Measurements from ENCODE around the gene USP24. TPM values are rescaled to one million over a fixed set of nuclear protein-coding genes. Genes with fewer than 3 reads are reported as not detected.
"Not testable (repeated sequence)": the region's sequence is repeated elsewhere in the genome, so short reads cannot be mapped to it uniquely, and the experiment has no call there.

Gene USP24
- total RNA-seq, 1 donor from 2014 or later: 35.8 TPM

- peaks cover 29% of the 10 kb centered on the region for H3K4me1 ChIP-seq
- DNase-seq (ENCODE audit: extremely low spot score in 2 of 2): no peak
- TF ChIP-seq POLR2AphosphoS5 (IDR thresholded peaks at IDR 0.05; ENCODE audit: insufficient read depth in 1 of 2, low read depth in 1 of 2): no peak
- TF ChIP-seq POLR2A (IDR thresholded peaks at IDR 0.05): no peak
These were observed 19.5 kb downstream of the USP24 start for GRCh38 chr1:55195521-55196233.

GRCh38 chr1:55194851-55195250 lies 20.3 kb downstream of the USP24 start:
- intact Hi-C loops (cut with DNase I): no loop called here
- H3K36me3 ChIP-seq: no peaks in the 10 kb centered on the region
- H3K4me3 ChIP-seq: no peak overlapping the region
- DNase-seq (ENCODE audit: extremely low spot score in 2 of 2): no peak
- no peaks in the 10 kb centered on the region for H3K27me3 ChIP-seq
- no peaks in the 10 kb centered on the region for H3K9me3 ChIP-seq
- H3K4me1 ChIP-seq: peaks cover 29% of the 10 kb centered on the region
- no peak overlapping the region for H3K27ac ChIP-seq
- TF ChIP-seq POLR2A (IDR thresholded peaks at IDR 0.05) (no peak), POLR2AphosphoS5 (IDR thresholded peaks at IDR 0.05; ENCODE audit: insufficient read depth in 1 of 2, low read depth in 1 of 2) (no peak), CTCF (IDR thresholded peaks at IDR 0.05) (no peak)

More at GRCh38 chr1:55195521-55196233, 19.5 kb downstream of the USP24 start:
- Histone ChIP-seq H3K27ac (no peak overlapping the region), H3K27me3 (no peaks in the 10 kb centered on the region), H3K36me3 (no peaks in the 10 kb centered on the region), H3K9me3 (no peaks in the 10 kb centered on the region), H3K4me3 (no peak overlapping the region)
- intact Hi-C loops (cut with DNase I): no loop called here

DNA sequence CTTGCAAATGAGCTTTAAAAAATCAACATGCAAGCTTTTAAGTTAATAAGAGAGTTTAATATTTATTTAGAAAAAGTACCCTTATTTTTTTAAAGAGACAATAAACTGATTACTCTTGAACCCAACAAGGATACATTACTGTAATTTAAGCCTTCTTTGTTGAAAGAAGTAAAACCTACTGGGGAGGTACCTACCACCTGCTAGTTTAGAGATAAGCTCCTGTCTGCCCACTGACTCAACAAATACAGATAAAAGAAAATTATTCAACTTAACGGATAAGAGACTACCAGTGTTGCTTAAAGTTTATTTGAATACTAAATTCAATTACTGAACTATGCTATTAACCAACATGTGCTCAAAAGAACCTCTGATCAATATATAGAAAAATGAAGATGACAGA lies 23.1 kb downstream of the USP24 start:
- intact Hi-C loops (cut with DNase I): no loop called here

GRCh38 chr1:55191219-55191952 lies 23.8 kb downstream of the USP24 start:
- H3K27me3 ChIP-seq; DNase-seq (ENCODE audit: extremely low spot score in 2 of 2); H3K9me3 ChIP-seq; intact Hi-C loops (cut with DNase I); H3K36me3 ChIP-seq; H3K27ac ChIP-seq; H3K4me3 ChIP-seq: not testable (repeated sequence)
- H3K4me1 ChIP-seq: peaks cover 21% of the 10 kb centered on the region

More for the DNA sequence above, 23.1 kb downstream of the USP24 start:
- no peaks in the 10 kb centered on the region for H3K36me3 ChIP-seq
- DNase-seq (ENCODE audit: extremely low spot score in 2 of 2): no peak
- no peak for TF ChIP-seq CTCF (IDR thresholded peaks at IDR 0.05)
- no peak for TF ChIP-seq POLR2A (IDR thresholded peaks at IDR 0.05)
- H3K27ac ChIP-seq: no peak overlapping the region
- peaks cover 28% of the 10 kb centered on the region for H3K4me1 ChIP-seq
- no peak overlapping the region for H3K4me3 ChIP-seq
- H3K9me3 ChIP-seq: no peaks in the 10 kb centered on the region
- no peaks in the 10 kb centered on the region for H3K27me3 ChIP-seq

DNA sequence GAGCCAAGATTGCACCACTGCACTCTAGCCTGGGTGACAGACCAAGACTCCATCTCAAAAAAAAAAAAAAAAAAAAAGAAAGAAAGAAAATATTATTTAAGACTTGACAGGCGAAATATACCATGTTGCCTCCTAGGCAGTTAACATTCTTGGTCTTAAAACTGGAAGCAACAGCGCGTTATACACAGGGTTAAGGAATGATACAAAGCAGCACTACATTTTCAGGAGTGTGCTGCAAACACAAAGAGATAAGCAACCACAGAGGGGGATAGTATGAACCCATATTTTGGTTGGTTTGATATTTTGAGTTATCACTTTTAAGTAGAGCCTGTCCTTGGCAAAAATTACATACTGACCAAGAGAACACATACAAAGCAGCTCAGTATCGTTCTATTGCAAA lies 25.1 kb downstream of the USP24 start:
- H3K36me3 ChIP-seq: no peaks in the 10 kb centered on the region
- TF ChIP-seq CTCF (IDR thresholded peaks at IDR 0.05): no peak
- TF ChIP-seq POLR2A (IDR thresholded peaks at IDR 0.05): no peak
- TF ChIP-seq POLR2AphosphoS5 (IDR thresholded peaks at IDR 0.05; ENCODE audit: insufficient read depth in 1 of 2, low read depth in 1 of 2): no peak
- H3K4me3 ChIP-seq: no peak overlapping the region
- no peaks in the 10 kb centered on the region for H3K9me3 ChIP-seq
- H3K4me1 ChIP-seq: peaks cover 14% of the 10 kb centered on the region
- no peak for DNase-seq (ENCODE audit: extremely low spot score in 2 of 2)
- no peaks in the 10 kb centered on the region for H3K27me3 ChIP-seq
- no peak overlapping the region for H3K27ac ChIP-seq
- intact Hi-C loops (cut with DNase I): no loop called here

GRCh38 chr1:55188909-55189308 lies 26.3 kb downstream of the USP24 start:
- no peak for DNase-seq (ENCODE audit: extremely low spot score in 2 of 2)
- H3K27me3 ChIP-seq: no peaks in the 10 kb centered on the region
- H3K4me1 ChIP-seq: peaks cover 8% of the 10 kb centered on the region
- H3K9me3 ChIP-seq: no peaks in the 10 kb centered on the region
- H3K27ac ChIP-seq: no peak overlapping the region
- H3K36me3 ChIP-seq: no peaks in the 10 kb centered on the region
- intact Hi-C loops (cut with DNase I): no loop called here
- TF ChIP-seq POLR2A (IDR thresholded peaks at IDR 0.05) (no peak), POLR2AphosphoS5 (IDR thresholded peaks at IDR 0.05; ENCODE audit: insufficient read depth in 1 of 2, low read depth in 1 of 2) (no peak), CTCF (IDR thresholded peaks at IDR 0.05) (no peak)
- H3K4me3 ChIP-seq: no peak overlapping the region
